SK-N-SH (cell line): ENCODE results near the gene LYRM2.

ENCODE experiments used
- ELF1 ChIP-seq: IDR thresholded peaks from 2 replicates; pipeline ENCODE4 v1.4.0; 2012
- FOXJ3 ChIP-seq: sonication (generic); formaldehyde crosslinking; IDR thresholded peaks from 2 replicates; pipeline ENCODE4 v1.5.1; 2020; ENCODE audit warnings: mild to moderate bottlenecking, missing genetic modification reagents
- FOXM1 ChIP-seq: IDR thresholded peaks from 2 replicates; pipeline ENCODE4 v1.4.0; 2012; ENCODE audit warnings: low read depth, mild to moderate bottlenecking
- GATA2 ChIP-seq: sonication (generic); formaldehyde crosslinking; IDR thresholded peaks from 2 replicates; pipeline ENCODE4 v1.5.0; 2020; ENCODE audit warnings: mild to moderate bottlenecking, missing genetic modification reagents
- JUND ChIP-seq: IDR thresholded peaks from 2 replicates; pipeline ENCODE4 v1.4.0; 2012
- POLR2AphosphoS5 ChIP-seq: IDR thresholded peaks from 2 replicates; pipeline ENCODE4 v1.6.1; 2012; ENCODE audit warnings: low read depth, low read length
- RAD21 ChIP-seq: IDR thresholded peaks from 2 replicates; pipeline ENCODE4 v1.6.1; 2012; ENCODE audit warnings: mild to moderate bottlenecking, low read length
- RCOR1 ChIP-seq: fragments of 150-350 bp; IDR thresholded peaks from 2 replicates; pipeline ENCODE4 v1.6.1; 2017; ENCODE audit warnings: antibody characterized with exemption, low read length
- RFX5 ChIP-seq: IDR thresholded peaks from 2 replicates; pipeline ENCODE4 v1.6.1; 2012; ENCODE audit warnings: mild to moderate bottlenecking, improper control_type of control experiment, low read length
- SIN3A ChIP-seq: IDR thresholded peaks from 2 replicates; pipeline ENCODE4 v1.6.1; 2012; ENCODE audit warnings: low read depth, mild to moderate bottlenecking, low read length, moderate library complexity, borderline replicate concordance
- SMC3 ChIP-seq: IDR thresholded peaks from 2 replicates; pipeline ENCODE4 v1.6.1; 2012; ENCODE audit warnings: low read depth, low read length, improper control_type of control experiment
- TF ChIP-seq, protein P1 (sequence below): fragments of 200-600 bp; sonication (generic); IDR thresholded peaks from 2 replicates; pipeline ENCODE4 v1.6.1; 2017; ENCODE audit warnings: antibody characterized with exemption, mild to moderate bottlenecking, moderate library complexity
- TF ChIP-seq, protein P2 (sequence below): IDR thresholded peaks from 2 replicates; pipeline ENCODE4 v1.6.1; 2012; ENCODE audit warnings: mild to moderate bottlenecking, low read depth, low read length, moderate library complexity

DNA sequence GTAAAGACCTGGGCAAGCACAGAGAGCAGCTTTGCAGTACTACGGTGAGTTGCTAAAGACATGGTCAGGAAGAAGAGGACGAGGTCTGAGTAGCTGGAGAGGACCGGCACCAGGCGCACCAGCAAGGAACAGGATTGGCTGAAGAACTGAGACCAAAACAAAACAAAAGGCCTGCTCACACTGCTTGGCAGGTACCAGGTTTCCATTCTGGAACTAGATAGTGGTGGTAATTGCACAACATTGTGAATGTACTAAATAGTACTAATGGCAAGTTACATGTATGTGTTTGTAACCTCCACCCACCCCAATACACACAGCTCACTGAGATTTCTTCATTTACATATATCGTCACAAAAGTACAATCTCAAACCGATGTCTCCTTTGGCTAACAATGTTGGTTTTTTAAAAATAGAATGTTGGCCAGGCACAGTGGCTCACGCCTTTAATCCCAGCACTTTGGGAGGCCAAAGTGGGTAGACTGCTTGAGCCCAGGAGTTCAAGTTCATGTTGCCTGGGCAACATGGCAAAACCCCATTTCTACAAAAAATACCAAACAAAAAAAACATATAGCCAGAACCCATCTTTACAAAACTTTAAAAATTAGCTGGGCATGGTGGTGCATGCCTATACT lies 32.5 kb upstream of the LYRM2 start:
- no peak for TF ChIP-seq ELF1
- TF ChIP-seq RAD21 = no peak
- TF ChIP-seq GATA2 (CRISPR knock-in tag) = no peak
- TF ChIP-seq, protein P1, sequence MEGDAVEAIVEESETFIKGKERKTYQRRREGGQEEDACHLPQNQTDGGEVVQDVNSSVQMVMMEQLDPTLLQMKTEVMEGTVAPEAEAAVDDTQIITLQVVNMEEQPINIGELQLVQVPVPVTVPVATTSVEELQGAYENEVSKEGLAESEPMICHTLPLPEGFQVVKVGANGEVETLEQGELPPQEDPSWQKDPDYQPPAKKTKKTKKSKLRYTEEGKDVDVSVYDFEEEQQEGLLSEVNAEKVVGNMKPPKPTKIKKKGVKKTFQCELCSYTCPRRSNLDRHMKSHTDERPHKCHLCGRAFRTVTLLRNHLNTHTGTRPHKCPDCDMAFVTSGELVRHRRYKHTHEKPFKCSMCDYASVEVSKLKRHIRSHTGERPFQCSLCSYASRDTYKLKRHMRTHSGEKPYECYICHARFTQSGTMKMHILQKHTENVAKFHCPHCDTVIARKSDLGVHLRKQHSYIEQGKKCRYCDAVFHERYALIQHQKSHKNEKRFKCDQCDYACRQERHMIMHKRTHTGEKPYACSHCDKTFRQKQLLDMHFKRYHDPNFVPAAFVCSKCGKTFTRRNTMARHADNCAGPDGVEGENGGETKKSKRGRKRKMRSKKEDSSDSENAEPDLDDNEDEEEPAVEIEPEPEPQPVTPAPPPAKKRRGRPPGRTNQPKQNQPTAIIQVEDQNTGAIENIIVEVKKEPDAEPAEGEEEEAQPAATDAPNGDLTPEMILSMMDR = no peak
- no peak for TF ChIP-seq SIN3A
- no peak for TF ChIP-seq RCOR1
- no peak for TF ChIP-seq RFX5
- no peak for TF ChIP-seq SMC3
- no peak for TF ChIP-seq POLR2AphosphoS5
- no peak for TF ChIP-seq JUND
- TF ChIP-seq, protein P2, sequence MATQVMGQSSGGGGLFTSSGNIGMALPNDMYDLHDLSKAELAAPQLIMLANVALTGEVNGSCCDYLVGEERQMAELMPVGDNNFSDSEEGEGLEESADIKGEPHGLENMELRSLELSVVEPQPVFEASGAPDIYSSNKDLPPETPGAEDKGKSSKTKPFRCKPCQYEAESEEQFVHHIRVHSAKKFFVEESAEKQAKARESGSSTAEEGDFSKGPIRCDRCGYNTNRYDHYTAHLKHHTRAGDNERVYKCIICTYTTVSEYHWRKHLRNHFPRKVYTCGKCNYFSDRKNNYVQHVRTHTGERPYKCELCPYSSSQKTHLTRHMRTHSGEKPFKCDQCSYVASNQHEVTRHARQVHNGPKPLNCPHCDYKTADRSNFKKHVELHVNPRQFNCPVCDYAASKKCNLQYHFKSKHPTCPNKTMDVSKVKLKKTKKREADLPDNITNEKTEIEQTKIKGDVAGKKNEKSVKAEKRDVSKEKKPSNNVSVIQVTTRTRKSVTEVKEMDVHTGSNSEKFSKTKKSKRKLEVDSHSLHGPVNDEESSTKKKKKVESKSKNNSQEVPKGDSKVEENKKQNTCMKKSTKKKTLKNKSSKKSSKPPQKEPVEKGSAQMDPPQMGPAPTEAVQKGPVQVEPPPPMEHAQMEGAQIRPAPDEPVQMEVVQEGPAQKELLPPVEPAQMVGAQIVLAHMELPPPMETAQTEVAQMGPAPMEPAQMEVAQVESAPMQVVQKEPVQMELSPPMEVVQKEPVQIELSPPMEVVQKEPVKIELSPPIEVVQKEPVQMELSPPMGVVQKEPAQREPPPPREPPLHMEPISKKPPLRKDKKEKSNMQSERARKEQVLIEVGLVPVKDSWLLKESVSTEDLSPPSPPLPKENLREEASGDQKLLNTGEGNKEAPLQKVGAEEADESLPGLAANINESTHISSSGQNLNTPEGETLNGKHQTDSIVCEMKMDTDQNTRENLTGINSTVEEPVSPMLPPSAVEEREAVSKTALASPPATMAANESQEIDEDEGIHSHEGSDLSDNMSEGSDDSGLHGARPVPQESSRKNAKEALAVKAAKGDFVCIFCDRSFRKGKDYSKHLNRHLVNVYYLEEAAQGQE = no peak
- no peak for TF ChIP-seq FOXJ3 (CRISPR knock-in tag)
- TF ChIP-seq FOXM1 = no peak
